HPDE6-E6E7 (cell line): Measurements from ENCODE around the gene TRMT1.

Experiments
- DNase-seq: peaks from one replicate; pipeline ENCODE4 v3.0.0; 2011; ENCODE audit warnings: missing footprints; ENCODE audit errors: extremely low spot score

TRMT1 gene

DNA sequence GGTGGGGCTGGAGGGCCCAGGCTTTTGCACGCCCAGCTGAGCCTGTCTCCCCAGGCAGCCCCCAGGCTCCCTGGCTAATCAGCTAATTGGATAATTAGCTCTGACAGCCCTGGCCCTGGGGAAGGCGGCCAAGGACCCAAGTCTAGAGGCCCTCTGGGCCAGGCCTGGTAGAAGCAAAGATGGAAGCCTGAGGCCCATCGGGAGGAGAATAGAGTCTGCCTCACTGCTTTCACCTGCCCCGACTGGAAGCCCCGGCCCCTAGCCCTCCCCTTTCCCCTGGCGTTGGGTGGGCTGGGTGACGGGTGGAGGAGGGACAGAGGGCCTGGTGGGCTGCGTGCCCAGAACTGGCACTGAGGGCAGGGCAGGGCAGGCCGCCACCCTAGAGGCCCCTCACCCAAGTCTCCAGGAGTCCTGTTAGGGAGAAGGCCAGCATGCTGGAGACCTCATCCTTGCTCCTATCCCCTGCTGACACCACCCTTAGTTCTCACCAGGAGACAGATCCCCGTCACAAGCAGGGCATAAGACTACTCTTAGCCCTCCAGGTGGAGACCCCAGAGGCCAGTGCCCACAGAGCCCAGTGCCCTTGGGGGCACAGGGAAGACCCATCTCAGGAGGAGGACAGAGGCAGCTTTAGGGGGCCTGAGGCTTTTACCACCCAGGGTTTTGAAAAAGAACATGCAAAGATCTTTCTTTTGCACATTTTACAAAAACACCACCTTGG lies 25.9 kb downstream of the TRMT1 start:
- DNase-seq = no peak

DNA sequence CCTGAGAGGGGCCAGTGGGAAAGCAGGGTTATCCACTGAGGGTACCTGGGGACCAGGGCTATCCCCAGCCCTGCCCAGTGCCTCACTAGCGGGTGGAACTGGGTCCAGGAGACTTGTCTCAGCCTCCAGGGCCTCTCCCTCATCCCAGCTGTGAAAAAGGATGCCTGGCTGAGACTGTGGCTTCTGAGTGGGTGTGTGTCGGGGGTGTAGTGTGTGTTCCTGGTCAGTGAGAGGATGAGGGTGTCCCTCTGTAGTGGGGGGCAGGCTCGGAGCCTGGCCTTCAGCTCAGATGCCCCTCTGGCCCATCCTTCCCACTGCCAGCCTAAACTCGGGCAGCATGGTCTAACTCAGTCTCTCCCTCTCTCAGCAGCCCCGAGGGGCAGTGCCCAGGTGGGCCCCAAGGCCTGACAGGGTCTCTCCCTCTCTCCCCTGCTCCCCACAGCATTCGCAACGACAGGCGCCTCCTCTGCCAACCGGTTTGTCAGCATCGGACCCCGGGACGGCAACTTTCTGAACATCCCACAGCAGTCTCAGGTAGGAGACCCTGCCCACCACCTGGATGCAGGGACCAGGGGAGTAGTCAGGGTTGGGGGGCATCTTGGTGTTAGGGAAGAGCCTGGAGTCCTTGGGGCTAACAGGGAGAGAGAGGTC lies 26.6 kb downstream of the TRMT1 start:
- DNase-seq = no peak

DNA sequence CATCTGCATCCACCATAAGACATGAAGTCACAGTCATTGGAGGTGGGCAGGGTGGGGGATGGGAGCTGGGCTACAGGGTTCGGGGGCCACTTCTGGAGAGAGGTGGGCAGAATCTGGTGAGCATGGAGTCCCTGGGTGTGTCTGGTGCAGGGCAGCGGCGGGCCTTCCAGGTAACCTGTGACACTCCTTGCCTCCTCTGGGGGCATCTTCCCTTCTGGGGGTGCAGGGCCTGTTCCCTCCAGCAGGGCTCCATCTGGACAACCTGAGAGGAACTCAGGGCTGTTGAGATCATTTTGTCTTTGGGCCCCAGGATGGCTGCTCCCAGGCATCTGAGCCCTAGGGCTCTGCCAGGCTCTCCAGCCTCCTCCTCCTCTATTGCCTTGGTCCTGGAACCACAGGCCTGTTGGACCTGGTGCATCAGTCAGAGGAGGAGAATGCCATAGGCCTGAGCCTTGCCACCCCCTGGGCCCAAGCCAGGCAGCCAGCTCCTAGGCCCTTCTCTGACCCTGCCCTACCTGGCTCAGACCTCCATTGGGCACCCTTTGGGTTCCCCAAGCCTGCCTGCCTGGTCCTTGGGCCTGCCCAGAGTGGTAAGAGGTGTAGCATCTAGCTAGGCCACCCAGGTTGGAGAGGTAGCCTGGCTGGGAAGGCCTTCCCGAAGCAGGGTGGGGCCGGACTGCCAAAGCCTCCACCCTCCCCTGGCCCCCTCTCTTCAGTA lies 27.2 kb downstream of the TRMT1 start:
- DNase-seq = no peak

DNA sequence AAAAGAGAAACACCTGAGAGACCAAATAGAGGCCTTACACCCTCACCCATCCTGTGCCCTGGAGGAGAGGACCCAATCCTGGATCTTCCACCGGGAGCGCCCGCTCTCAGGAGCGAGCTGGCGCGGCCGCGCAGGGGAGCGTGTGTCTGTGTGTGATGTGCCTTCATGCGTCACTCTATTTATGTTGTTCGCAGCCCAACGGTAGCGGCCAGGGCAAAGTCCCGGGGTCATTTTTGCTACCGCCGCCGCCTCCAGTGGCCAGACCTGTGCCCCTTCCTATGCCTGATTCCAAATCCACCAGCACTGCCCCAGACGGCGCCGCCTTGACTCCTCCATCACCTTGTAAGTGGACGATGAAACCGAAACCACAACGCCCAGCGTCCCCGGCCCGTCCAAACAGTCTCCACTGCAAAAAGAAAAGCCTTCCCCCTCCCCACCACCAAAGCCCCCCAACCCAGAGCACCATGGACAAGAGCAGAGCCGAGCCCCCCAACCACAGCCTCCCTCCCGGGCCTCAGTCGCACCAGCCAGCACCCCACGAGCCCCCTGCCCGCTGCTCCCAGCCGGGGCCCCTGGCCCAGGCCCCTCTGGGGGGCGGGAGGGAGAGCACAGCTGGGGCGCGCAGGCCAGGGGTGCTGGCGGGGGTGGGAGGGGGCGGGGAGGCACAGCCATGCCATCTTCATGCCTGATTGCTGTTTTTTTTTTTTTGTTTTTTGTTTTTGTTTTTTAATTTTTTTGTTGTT lies 28.6 kb downstream of the TRMT1 start:
- no peak for DNase-seq

DNA sequence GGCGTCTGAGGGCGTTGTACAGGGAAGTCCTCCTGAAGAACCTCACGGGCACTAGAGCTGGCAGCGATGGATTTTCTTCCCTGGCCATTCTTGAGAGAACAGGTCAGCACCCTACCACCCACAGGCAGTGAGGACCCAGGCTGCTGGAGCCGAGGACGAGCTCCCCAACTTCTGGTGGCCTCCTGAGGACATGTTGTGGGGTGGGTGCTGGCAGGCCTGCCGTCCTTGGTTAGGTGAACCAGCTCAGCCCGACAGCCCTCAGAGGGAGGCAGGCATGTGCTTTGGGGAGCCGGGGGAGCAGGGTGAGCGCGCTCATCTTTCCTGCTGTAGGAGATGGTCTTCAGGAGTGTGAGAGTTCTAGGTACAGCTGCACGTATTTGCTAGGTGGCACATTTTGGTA lies 29.2 kb downstream of the TRMT1 start:
- DNase-seq = no peak

DNA sequence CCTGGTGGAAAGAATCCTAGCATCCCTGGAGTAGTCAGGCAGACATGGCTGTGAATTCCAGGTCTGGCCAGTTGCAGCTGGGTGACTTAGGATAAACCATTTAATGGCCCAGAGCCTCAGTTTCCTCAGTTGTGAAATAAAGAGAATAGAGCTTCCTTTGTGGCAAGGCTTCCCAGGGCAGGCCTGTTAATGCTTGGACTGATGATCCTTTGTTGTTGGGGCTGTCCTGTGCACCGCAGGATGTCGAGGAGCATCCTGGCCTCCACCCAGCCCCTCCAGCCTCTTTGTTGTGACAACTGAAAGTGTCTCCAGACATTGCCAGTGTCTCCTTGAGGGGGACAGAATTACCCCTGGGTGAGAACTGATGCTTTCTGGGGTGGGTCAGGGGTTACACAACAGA lies 30.2 kb downstream of the TRMT1 start:
- DNase-seq = no peak

DNA sequence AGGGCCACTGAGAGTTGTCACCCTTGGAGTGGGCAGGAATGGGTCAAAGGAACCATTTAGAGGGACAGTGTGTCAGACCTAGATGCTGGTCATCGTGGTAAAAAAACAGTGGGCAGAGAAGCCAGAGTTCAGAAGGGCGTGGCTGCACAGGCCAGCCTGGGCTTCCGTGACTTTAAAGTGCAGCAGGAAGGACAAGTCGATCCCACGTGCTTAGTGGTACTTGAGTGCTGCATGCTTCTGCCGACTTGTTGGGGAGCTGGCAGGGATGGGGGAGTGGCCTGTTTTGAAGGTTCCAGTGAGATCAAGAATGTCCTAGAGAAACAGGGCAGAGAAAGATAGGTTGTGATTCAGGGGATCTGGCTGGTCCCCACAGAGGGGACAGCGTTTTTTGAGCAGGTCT lies 30.9 kb downstream of the TRMT1 start:
- no peak for DNase-seq

DNA sequence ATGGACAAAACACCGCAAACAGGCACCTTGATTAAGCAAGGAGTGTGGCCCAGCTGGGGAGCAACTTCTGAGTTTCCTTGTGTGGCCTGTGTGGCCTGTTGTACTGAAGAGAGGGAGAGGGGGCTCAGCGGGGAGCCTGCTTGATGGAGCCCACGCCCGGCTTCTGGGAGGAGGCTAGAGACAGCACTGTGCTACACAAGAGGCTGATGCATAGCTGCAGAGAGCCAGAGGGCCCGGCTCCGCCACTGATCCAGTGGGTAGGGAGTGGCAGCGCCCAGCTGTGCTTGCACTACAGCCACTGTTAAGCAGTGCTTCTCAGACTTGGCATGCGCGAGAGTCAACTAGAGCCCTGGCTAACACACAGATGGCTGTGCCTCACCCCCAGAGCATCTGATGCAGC lies 32.9 kb downstream of the TRMT1 start:
- no peak for DNase-seq

DNA sequence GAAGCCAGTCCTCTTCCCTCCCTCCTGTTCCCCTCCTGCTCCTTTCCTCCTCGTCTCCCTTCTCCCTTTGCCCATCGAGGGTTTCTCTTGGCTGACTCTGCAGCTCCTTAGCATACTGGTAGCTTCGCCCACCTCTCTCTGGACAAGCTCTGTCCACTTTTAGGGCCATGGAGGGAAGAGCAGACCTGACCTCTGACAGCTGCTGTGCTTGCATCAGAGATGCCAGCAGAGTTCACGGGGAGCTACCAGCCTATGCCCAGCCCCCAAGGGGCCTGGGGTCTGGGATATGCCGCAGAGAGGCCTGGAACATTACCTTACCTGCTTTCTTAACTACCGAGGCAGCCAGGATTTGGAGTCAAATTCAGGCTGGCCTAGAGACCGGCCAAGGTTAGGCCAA lies 33.5 kb downstream of the TRMT1 start:
- DNase-seq = no peak

DNA sequence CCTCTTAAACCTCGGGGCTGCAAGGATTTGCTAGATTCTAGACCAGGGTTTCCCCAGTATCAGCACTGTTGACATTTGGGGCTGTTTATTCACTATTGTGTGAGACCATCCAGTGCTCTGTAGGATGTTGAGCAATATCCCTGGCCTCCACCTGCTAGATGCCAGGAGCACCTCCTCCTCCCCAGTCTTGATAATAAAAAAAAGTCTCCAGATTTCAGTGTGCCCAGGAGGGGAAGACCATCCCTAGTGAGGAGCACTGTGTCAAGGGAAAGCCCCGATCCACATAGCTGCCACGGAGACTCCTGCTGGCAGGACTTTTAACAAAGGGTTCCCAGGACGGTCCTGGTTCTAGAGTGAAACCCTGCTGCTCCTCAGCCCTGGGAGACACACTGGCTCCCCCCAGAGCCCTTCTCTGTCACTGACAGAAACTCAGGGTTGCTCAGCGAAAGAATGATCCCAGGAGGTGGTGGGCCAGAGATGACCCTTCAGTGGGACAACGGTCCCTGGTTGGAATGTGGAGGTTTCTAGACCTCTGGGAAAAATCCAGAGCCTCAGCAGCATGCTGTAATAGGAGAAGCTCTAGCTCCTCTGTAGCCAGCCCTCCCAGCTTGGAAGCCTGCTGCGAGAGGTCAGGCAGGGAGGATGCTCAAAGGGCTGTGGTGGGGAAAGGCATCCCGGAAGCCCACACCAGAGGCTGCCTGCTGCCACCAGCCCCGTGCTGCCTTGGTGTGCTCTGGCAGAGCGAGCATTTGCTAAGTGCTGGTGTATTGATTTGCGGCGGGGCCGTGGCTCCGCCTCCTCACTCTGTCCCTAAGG lies 34.1 kb downstream of the TRMT1 start:
- no peak for DNase-seq

DNA sequence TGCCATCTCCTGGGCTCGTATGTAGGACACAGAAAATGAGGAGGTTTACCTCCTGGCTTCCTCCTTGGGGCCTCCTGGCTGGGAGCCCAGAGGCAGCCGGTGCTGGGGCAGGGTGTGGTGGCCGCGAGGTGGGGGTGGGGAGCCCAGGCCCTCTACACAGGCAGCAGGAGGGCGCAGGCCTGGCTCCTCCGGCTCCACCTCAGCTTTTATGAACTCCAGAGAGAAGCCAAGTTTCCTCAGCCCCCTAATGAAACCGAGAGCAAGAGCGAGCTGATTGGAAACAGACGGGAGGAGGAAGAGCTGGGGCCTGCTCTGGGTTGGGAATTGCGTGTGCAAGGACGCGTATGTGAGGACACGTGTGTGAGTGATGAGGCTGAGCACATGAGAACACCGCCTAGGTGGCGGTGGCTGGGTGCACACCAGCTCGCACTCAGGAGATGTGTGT lies 37.0 kb downstream of the TRMT1 start:
- DNase-seq = no peak

DNA sequence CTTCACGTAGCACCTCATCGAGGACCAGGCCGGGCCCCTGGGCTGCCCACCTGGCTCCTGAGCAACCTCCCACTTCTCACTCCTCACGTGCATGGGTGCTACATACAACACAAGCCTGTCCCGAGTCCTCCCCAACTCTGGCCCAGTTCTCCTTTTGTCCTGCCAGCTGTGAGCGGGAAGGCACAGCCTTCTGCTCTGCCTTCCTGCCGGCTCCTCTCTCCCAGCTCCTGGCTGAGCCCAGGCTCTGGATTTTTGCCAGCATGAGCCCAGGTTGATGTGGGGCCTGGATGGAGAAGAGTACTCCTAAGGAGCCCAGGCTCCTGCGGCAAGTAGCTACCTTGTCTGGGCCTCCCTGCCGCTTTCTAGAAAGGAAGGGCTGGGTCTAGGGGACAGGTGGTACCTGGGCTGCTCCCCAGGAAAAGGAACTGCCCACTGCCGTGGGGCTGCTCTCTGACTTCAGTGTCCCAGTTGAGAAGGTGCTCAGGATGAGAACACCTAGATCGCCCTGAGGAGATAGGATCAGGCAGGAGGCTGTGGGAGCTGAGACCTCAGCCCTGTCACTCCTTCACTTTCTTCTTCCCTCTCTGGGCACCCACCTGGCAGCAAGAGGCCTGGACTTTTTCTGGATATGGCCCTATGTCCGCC lies 37.5 kb downstream of the TRMT1 start:
- DNase-seq = no peak

DNA sequence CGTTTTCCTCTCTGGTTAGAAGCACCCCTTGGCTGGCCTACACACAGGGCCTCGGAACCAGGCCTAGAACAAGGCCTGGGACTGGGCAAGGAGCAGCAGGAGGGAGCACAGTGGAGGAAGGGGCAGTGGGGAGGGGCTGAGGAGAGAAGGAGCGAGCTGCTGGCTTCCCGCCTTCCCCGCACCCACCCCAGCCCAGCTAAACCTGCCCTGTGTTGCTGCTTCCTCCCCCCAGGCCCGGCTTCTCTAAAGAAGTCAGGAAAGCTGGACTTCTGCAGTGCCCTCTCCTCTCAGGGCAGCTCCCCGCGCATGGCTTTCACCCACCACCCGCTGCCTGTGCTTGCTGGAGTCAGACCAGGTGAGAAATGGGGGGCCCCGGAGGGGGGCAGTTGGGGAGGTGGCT lies 38.2 kb downstream of the TRMT1 start:
- no peak for DNase-seq

DNA sequence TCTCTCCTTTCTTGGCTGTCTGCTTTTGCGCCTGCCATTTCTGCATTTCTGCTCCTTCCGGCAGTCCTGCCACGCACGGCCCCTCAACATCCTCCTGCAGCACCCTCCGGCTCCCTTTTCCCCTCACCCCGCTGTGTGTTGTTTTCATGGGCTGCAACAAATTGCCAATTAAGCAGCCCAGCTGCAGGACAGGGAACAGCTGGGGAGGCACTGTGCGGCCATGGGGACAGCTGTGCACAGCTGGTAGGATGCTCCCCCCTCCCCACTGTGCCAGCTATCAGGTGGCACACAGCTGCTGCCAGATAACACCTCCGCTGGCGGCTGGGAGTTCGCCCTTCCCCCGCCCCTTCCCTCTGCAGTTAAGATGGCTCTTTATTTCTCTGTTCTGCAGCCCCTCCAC lies 39.3 kb downstream of the TRMT1 start:
- DNase-seq = no peak

DNA sequence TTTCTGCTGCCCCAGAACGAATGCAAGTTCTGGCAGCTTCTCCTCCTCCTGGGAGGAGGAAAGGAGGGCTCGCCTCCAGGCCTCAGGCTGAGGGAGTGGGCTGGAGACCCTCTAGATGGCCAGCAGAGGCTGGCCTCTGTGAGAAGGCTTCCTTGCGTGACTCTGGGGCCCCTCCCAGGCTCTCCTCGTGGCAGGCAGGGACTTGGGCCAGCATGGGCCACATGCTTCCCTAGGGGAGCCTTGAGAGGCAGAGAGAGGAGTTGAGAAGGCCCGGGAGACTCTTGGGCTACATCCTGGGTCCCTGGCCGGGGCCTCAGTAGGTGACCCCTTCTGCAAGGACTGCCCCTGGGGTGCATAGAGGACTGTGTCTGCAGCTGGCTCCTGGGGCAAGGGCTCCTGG lies 39.8 kb downstream of the TRMT1 start:
- no peak for DNase-seq

DNA sequence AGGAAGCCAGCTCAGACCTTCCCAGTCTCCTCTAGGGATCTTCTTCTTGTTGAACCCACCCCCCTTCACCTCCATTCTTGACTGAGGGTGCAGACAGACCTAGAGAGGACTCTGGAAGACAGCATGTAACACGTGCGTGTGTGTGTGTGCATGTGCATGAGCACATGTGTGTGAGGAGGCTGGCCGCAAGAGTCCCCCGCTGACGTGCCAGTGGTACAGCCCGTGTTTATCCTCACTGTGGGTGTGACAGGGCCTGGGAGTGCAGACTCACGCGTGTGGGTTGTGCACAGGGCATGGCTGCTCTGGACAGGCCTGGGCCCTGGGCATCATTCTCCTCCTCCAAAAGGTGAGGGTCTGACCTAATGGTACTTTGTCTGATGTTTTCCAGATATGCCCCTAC lies 40.2 kb downstream of the TRMT1 start:
- no peak for DNase-seq

DNA sequence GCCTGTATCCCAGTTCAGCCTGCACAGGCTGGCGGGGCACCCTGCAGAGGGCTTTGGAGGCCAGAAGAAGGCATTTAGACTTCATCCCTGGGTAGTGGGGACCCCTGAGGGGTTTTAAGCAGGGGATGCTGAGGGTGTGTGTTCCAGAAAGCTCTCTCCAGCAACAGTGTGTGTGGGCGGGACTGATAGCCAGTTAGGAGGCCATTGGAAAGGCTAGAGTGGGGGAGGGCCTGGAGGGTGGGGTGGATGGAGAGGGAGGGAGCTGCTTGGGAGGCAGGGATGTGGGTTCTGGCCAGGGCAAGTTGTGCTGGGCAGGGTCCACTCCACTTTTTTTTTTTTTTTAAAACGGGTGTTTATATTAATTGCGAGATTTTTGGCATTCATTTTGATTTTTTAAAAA lies 42.2 kb downstream of the TRMT1 start:
- DNase-seq = no peak

DNA sequence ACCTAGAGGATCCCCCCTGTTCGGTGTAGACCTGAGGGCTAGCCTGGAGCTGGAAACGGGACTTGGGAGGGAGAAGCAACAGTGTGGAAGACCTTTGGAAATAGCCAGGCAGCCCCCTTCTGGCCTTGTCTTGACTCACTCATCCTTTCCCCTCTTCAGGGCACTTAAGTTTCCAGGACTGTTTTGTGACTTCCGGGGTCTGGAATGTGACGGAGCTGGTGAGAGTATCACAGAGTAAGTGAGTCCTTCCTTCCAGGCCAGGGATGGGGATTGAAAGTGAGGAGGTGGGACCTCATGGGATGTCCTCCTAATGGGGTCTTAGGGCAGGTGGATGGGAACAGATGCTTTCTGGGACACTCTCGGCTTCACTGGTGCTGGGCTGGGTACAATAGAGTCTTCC lies 43.3 kb downstream of the TRMT1 start:
- DNase-seq = no peak

DNA sequence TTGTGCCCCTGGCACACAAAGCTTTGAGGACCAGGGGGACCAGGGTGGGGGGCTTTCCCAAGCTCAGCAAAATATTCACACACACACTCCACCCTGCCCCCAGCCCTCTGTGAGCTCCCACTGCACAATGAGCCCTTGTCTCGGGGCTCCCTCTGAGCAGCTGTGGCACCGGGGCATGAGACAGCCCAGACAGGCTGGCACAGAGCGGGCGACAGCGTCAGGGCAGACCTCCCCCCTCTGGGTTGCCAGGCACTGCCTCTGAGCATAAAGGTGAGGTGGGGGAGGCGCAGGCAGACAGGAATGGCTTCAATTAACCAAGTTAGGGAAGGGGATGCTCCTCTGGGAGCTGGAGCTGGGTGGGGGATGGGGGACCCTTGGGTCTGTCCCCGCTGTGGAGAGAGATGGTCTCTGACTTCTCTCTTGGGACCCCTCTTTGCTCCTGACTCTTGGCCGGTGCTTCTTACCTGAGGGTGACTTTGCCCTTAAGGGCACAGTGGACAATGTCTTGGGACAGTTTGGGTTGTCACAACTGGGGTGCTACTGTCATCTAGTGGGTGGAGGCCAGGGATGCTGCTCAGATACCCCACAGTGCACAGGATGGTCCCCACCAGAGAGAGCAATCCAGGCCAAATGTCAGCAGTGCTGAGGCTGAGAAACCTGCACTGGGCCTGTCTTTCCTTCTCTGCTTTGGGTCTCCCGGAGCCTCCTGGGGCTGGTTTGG lies 44.2 kb downstream of the TRMT1 start:
- no peak for DNase-seq

DNA sequence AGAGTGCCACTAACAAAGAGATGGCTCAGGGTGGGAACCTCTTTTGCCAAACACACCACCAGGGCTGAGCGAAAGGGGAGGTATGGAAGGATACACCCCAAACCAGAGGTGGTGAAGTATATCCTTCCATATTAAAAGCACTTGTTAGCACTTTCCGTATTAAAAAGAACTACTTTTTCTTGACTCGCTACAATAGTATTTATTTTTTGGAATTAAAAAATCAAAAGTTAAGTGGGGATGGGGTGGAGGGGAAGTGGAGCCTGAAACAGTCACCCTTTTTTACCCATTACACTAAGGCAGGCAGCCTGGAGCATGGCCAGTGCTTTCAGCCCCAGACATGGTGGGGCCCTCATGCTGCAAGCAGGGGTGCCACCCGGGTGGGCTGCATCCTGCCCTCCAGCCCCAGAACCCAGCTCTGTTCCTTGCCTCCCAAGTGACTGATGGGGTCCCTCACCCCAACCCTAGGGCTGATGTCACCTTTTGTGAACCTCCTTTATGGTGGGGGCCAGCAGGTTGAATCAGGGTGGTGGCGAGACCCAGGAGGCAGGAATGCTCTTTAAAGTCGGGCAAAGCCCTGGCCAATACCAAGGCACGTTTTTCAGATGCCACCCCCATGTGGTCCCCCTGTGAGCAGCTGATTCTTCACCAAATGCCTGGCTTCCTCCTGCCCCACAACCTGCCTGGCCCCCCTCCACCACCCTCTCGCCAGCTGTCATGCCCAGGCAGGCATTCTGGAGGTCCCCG lies 44.9 kb downstream of the TRMT1 start:
- no peak for DNase-seq
